ENCODE data around the gene LYZL6. TPM values are rescaled to one million over a fixed set of nuclear protein-coding genes. Genes with fewer than 3 reads are reported as not detected.

LYZL6 gene
- total RNA-seq, 1 donor from 2014 or later = not detected

DNA sequence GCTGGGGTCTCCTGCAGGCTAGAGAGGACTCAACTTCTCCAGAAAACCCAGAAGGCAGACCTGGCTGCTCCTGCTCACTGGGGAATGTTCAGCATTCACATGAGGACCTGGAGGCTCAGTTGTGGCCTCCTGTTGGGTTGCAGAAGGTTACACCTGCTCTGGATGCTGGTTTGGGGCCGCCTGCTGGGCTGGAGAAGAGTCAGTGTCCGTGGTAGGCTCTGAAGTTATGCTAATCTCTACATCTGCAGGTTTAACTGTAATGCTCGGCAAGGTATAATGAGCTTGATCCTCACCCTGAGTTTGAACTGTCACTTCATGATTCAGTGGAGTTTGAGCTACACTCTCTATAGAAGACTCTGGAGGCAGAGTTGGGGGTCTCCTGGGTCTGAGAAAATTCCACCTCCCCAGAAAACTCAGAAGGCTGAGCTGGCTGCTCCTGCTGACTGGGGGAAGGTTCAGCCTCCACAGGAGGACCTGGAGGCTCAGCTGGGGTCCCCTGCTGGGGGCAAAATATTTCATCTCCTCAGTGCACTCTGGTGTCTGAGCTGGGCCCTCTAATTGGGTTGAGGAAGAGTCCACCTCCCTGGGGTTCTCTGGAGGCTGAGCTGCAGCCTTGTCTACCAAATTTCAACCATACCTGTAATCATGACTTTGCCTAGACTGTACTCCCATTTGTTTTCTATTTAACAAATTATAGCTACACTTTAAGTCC is 36.4 kb downstream of the LYZL6 start:
- no peak for DNase-seq
- Histone ChIP-seq H3K4me3 (no peak overlapping the region), H3K9me3 (no peaks in the 10 kb centered on the region), H3K36me3 (no peaks in the 10 kb centered on the region), H3K4me1 (no peaks in the 10 kb centered on the region), H3K27ac (no peak overlapping the region), H3K27me3 (no peaks in the 10 kb centered on the region)
- TF ChIP-seq, protein P1, sequence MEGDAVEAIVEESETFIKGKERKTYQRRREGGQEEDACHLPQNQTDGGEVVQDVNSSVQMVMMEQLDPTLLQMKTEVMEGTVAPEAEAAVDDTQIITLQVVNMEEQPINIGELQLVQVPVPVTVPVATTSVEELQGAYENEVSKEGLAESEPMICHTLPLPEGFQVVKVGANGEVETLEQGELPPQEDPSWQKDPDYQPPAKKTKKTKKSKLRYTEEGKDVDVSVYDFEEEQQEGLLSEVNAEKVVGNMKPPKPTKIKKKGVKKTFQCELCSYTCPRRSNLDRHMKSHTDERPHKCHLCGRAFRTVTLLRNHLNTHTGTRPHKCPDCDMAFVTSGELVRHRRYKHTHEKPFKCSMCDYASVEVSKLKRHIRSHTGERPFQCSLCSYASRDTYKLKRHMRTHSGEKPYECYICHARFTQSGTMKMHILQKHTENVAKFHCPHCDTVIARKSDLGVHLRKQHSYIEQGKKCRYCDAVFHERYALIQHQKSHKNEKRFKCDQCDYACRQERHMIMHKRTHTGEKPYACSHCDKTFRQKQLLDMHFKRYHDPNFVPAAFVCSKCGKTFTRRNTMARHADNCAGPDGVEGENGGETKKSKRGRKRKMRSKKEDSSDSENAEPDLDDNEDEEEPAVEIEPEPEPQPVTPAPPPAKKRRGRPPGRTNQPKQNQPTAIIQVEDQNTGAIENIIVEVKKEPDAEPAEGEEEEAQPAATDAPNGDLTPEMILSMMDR (IDR thresholded peaks at IDR 0.05) = no peak
- no peak for ATAC-seq
- intact Hi-C loops (cut with DNase I) = no loop called here

DNA sequence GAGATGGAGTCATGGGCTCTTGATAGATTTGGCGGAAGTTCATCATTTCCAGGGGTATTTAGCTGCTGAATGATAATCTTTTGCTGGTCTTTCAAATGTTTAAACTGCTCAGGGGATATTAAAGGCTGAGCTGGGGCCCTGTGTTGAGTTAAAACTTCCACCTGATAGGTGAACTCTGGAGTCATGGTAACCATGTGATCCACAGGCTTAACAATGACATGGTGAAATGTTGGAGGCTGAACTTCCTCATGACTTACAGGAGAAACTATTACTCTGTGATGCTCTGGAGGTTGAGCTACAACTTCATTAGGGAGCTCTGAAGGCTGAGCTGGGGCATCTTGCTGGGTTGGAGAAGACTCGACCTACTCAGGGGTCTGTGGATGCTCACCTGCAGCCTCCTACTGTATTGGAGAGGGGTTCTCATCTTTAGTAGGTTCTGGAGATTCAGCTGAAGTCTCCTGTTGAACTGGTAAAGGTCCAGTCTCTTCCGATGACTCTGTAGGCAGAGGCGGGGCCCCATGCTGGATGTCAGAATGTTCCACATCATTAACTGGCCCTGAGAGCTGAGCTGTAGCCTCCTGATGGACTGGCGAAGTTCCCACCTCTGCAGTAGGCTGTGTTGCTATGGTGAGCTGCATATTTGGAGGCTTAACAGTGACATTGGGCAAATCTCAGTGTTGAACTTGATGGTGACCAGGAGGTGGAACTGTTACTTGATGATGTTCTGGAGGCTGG is 37.2 kb downstream of the LYZL6 start:
- Histone ChIP-seq H3K4me3 (no peak overlapping the region), H3K27ac (no peak overlapping the region), H3K4me1 (no peaks in the 10 kb centered on the region), H3K9me3 (no peaks in the 10 kb centered on the region), H3K27me3 (no peaks in the 10 kb centered on the region), H3K36me3 (no peaks in the 10 kb centered on the region)
- TF ChIP-seq, protein P1 (IDR thresholded peaks at IDR 0.05) = no peak
- ATAC-seq (no peak), DNase-seq (no peak)
- intact Hi-C loops (cut with DNase I) = no loop called here

DNA sequence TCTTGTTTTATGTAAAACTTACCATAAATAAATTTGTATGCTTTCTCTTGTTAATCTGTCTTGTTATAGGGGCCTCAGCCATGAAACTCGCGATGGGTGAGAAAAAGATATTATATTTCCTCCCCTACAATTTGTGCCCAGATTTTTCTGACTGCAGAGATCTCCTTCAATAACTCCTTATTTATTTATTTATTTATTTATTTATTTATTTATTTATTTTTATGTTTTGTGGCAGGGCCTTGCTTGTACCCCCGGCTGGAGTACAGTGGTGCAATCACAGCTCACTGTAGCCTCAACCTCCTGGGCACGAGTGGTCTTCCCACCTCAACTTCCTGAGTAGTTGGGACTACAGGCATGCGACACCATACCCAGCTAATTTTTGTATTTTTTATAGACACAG is 40.1 kb downstream of the LYZL6 start:
- H3K36me3 ChIP-seq = no peaks in the 10 kb centered on the region
- no peaks in the 10 kb centered on the region for H3K27me3 ChIP-seq
- H3K27ac ChIP-seq = no peak overlapping the region
- ATAC-seq (no peak), DNase-seq (no peak)
- no peak overlapping the region for H3K4me3 ChIP-seq
- TF ChIP-seq, protein P1 (IDR thresholded peaks at IDR 0.05) = no peak
- intact Hi-C loops (cut with DNase I) = no loop called here
- H3K9me3 ChIP-seq = no peaks in the 10 kb centered on the region
- no peaks in the 10 kb centered on the region for H3K4me1 ChIP-seq

DNA sequence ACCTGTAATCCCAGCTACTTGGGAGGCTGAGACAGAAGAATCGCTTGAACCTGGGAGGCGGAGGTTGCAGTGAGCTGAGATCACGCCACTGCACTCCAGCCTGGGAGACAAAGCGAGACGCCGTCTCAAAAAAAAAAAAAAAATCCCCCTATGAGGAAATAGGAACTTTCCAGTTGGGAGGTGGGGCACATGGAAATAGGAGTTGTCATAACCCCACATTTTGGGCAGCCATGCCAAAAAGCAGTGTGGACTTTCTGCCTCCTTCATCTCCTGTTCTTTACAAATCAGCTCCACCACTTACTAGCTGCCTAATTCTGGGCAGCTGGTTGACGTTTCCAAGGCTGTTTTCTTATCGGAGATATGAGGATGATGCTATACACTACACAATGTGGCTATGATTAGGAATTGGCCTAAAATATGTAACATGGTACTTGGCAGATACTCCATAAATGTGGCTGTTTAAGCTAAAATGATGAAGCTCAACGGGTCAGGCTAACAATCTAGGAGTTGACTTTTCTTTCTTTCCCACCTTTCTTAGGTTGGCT is 41.8 kb downstream of the LYZL6 start:
- ATAC-seq = no peak
- no peaks in the 10 kb centered on the region for H3K9me3 ChIP-seq
- intact Hi-C loops (cut with DNase I) = no loop called here

DNA sequence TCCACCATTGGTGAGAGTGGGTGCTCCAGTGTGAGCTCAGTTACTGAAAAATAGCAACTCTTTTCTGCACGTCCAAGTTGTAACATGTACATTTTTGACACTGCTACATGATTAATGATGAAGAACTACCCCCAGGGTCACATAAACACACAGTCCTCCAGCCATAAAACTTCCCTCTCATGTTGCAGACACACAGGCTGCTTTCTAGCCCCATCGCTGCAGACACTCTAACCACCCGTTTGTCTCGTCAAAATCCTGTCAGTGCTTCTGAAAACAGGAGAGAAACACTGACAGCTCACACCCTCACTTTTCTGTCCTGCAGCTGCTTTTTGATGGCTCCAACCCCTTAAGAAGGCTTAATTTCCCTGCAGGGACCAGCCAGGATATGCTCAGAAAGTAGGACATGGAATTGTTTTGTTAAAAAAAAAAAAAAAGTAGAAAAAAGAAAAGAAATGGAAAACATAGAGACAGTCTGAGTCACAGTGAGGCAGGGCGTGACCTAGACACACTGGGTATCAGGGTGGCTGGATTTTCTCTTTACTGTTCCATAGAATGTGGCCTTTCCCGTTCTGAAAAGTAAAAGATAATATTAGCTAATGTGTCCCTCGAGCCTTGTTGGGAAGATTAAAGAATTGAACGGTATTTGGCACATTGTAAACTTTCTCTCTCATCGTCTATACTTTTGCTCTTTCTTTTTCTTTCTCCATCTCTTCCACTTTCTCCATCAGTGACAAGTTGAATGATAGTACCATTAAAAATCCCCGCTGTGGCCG is 42.6 kb downstream of the LYZL6 start:
- intact Hi-C loops (cut with DNase I) = no loop called here
- no peak overlapping the region for H3K27ac ChIP-seq
- ATAC-seq = no peak

More for the DNA sequence above, 41.8 kb downstream of the LYZL6 start:
- Histone ChIP-seq H3K4me3 (no peak overlapping the region), H3K4me1 (no peaks in the 10 kb centered on the region), H3K27ac (no peak overlapping the region), H3K27me3 (no peaks in the 10 kb centered on the region), H3K36me3 (no peaks in the 10 kb centered on the region)
- TF ChIP-seq, protein P1 (IDR thresholded peaks at IDR 0.05) = no peak
- no peak for DNase-seq

More for the DNA sequence above, 42.6 kb downstream of the LYZL6 start:
- no peak for DNase-seq
- TF ChIP-seq, protein P1 (IDR thresholded peaks at IDR 0.05) = no peak
- H3K4me1 ChIP-seq = no peaks in the 10 kb centered on the region
- H3K9me3 ChIP-seq = no peaks in the 10 kb centered on the region
- H3K36me3 ChIP-seq = no peaks in the 10 kb centered on the region
- H3K4me3 ChIP-seq = no peak overlapping the region
- no peaks in the 10 kb centered on the region for H3K27me3 ChIP-seq

Data from upper lobe of right lung (tissue), 1 donor.